ENCODE results near the gene HK1.

DNA sequence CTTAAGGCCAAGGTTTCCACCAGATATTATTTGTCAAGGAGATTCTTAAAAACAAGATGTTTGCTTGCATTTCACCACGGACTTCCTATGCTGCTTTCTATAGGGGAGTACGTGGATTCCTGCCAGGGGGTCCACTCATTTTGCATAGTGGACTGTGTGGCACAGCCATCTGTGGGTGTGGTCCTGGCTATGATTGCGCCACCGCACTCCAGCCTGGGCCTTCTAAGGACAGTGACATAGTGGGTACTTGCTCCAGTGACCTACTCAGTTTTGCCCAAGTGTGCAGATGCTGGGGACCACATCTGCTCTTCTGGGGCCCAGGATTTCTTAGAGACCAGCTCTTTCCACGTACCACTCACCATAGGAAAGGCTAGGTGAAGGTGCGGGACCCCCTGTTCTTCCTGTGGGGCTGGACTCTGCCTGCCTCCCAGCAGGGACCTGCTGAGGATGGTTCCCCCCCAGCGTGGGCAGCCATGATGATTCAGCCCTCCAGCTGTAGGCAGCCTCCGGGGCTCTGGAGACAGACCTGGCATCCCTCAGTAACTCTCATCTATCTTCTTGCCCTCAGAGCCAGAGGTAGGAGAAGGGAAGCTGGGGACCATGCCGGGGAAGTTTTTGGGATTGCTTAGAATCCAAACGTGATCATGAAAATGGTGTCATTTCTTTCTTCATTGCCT, 42.9 kb downstream of the HK1 start:
- TF ChIP-seq, protein P1, sequence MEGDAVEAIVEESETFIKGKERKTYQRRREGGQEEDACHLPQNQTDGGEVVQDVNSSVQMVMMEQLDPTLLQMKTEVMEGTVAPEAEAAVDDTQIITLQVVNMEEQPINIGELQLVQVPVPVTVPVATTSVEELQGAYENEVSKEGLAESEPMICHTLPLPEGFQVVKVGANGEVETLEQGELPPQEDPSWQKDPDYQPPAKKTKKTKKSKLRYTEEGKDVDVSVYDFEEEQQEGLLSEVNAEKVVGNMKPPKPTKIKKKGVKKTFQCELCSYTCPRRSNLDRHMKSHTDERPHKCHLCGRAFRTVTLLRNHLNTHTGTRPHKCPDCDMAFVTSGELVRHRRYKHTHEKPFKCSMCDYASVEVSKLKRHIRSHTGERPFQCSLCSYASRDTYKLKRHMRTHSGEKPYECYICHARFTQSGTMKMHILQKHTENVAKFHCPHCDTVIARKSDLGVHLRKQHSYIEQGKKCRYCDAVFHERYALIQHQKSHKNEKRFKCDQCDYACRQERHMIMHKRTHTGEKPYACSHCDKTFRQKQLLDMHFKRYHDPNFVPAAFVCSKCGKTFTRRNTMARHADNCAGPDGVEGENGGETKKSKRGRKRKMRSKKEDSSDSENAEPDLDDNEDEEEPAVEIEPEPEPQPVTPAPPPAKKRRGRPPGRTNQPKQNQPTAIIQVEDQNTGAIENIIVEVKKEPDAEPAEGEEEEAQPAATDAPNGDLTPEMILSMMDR (IDR thresholded peaks at IDR 0.05; ENCODE audit: low read length): no peak
- TF ChIP-seq EZH2 (optimal IDR thresholded peaks at IDR 0.05; ENCODE audit: low read depth, low read length) (no peak), EZH2phosphoT487 (IDR thresholded peaks at IDR 0.05; ENCODE audit: low read length) (no peak)

Measured in MM.1S (cell line).